Stimulated activated naive CD8-positive, alpha-beta T cell treated with anti-CD3 and anti-CD28 coated beads, Interleukin-15, amount 100 ng/mL, for 72 hours (primary cell): ENCODE results near the gene DPYSL4.

Source experiments
- ATAC-seq: fragments of 150-1000 bp; cut with Tn5 transposase; 2 replicates; pipeline ENCODE4 v1.10.0; 2021; ENCODE audit warnings: mild to moderate bottlenecking, moderate library complexity
- DNase-seq, 2 donors: peaks; one replicate each; pipeline ENCODE4 v3.0.0; 2021 to 2022
- H3K27ac Mint-ChIP-seq, 2 donors: one replicate each; pipeline ENCODE4 v1.8.0; 2022; ENCODE audit warnings: mild to moderate bottlenecking in 2 of 2, mixed read lengths in 2 of 2, moderate library complexity in 2 of 2
- H3K27me3 Mint-ChIP-seq: one replicate; pipeline ENCODE4 v1.8.0; 2022; ENCODE audit warnings: mixed read lengths
- H3K4me1 Mint-ChIP-seq: one replicate; pipeline ENCODE4 v1.8.0; 2022; ENCODE audit warnings: mild to moderate bottlenecking, mixed read lengths
- H3K4me3 Mint-ChIP-seq, 2 donors: one replicate each; pipeline ENCODE4 v1.8.0; 2022; ENCODE audit warnings: mild to moderate bottlenecking in 2 of 2, mixed read lengths in 2 of 2, moderate library complexity in 1 of 2
- H3K9me3 Mint-ChIP-seq, 2 donors: one replicate each; pipeline ENCODE4 v1.8.0; 2022; ENCODE audit warnings: mixed read lengths in 2 of 2

DPYSL4 gene

DNA sequence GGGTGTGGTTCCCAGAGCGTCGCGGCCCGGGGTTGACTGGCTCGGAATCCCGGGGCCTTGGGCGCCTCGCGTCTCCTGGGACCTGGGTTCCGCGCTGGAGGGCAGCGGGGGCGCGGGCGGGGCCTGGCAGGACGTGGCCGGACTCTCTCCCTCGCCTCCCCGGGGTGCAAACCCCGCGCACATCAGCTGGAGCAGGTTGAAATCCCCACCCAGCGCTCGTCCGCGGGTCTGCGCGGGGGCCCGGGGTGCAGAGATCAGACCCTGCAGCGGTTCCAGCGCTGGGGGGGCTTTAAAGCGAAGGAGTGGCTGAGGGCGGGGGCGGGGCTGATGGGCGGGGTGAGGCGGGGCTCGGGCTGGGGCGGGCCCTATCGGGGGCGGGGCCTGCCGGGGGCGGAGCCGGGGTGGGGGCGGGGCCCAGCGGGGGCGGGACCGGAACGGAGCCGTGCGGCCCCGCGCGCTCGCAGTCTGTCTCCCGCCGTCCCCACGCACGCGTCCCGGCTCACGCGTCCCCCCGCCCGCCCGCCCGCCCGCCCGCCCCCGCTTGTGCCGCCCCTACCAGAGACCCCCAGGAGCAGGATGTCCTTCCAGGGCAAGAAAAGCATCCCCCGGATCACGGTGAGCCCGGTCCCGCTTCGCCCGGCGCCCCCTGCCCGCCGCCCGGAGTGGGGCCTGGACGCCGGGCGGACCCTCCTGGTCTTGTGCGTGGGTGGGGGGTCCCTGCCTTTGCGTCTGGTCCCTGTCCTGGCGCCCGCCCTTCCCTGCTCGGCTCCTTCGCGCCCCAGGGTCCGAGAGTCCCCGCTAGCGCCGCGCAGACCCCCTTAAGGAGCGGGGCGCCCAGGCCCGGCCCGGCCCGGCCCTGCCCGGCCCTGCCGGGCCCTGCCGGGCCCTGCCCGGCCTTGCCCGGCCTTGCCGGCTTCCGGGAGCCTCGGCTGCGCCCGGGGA is at the start of gene DPYSL4:
TSS of gene DPYSL4 (plus strand) at position 461 of the 942 bp plus-strand sequence. CDS start at position 577, 116 bp downstream.
- Mint-ChIP-seq H3K4me1 (peaks cover 29% of the 10 kb centered on the region), H3K27me3 (peaks cover 79% of the 10 kb centered on the region), H3K4me3 (peak within 1 kb of the TSS; percentile 56 to 74), H3K27ac (peak within 1 kb of the TSS in 1 of 2 donors; percentile 22), H3K9me3 (no peaks in the 10 kb centered on the region)
- no peak for DNase-seq
- ATAC-seq, result peak; percentile 38

- DNase-seq, result no peak
- H3K4me3 Mint-ChIP-seq, result no peak overlapping the region
- no peak for ATAC-seq
- H3K9me3 Mint-ChIP-seq, result no peaks in the 10 kb centered on the region
- H3K4me1 Mint-ChIP-seq, result no peaks in the 10 kb centered on the region
- H3K27me3 Mint-ChIP-seq, result peaks cover 20% of the 10 kb centered on the region
- H3K27ac Mint-ChIP-seq, result no peak overlapping the region
Measured at GRCh38 chr10:132137111-132138072, 49.4 kb upstream of the DPYSL4 start.

GRCh38 chr10:132138133-132138532 is 48.6 kb upstream of the DPYSL4 start:
- H3K27me3 Mint-ChIP-seq, result peaks cover 14% of the 10 kb centered on the region
- DNase-seq, result no peak
- no peaks in the 10 kb centered on the region for H3K9me3 Mint-ChIP-seq
- no peaks in the 10 kb centered on the region for H3K4me1 Mint-ChIP-seq
- H3K27ac Mint-ChIP-seq, result peak overlapping the region in 1 of 2 donors; percentile 38
- no peak overlapping the region for H3K4me3 Mint-ChIP-seq
- ATAC-seq, result peak; percentile 44

- ATAC-seq (no peak), DNase-seq (no peak)
- H3K27ac Mint-ChIP-seq, result no peak overlapping the region
- no peaks in the 10 kb centered on the region for H3K9me3 Mint-ChIP-seq
- H3K4me3 Mint-ChIP-seq, result no peak overlapping the region
- peaks cover 14% of the 10 kb centered on the region for H3K27me3 Mint-ChIP-seq
- H3K4me1 Mint-ChIP-seq, result no peaks in the 10 kb centered on the region
Measured at GRCh38 chr10:132138596-132138995, 48.2 kb upstream of the DPYSL4 start.

DNA sequence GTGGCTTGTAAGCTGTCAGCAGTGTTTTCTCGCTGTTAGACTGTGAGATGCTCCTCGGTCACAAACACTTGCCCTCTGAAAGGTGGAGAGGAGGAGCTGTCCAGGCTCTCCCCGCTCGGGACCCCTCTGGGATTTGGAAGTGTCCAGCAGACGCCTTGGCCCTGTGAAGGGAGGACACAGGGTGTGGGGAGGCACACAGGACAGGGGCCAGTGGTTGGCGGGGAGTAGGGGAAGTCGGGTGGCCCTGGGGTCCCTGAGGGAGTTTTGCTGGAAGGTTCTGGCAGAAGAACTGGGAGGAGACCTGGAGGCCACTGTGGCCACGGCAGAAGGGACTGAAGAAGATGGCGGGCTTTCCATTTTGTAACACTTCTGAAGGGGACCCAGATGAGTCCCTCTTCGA is 47.2 kb upstream of the DPYSL4 start:
- Mint-ChIP-seq H3K27me3 (peaks cover 14% of the 10 kb centered on the region), H3K4me3 (no peak overlapping the region), H3K4me1 (no peaks in the 10 kb centered on the region), H3K27ac (no peak overlapping the region), H3K9me3 (no peaks in the 10 kb centered on the region)
- DNase-seq (no peak), ATAC-seq (no peak)

- Mint-ChIP-seq H3K9me3 (no peaks in the 10 kb centered on the region), H3K27me3 (peaks cover 19% of the 10 kb centered on the region), H3K27ac (no peak overlapping the region), H3K4me1 (no peaks in the 10 kb centered on the region), H3K4me3 (no peak overlapping the region)
- ATAC-seq (peak; percentile 21), DNase-seq (no peak)
Measured at GRCh38 chr10:132140167-132140925, 46.4 kb upstream of the DPYSL4 start.

GRCh38 chr10:132141076-132141475 is 45.7 kb upstream of the DPYSL4 start:
- Mint-ChIP-seq H3K4me1 (no peaks in the 10 kb centered on the region), H3K27ac (no peak overlapping the region), H3K4me3 (no peak overlapping the region), H3K9me3 (no peaks in the 10 kb centered on the region), H3K27me3 (peaks cover 19% of the 10 kb centered on the region)
- ATAC-seq, result no peak
- no peak for DNase-seq

DNA sequence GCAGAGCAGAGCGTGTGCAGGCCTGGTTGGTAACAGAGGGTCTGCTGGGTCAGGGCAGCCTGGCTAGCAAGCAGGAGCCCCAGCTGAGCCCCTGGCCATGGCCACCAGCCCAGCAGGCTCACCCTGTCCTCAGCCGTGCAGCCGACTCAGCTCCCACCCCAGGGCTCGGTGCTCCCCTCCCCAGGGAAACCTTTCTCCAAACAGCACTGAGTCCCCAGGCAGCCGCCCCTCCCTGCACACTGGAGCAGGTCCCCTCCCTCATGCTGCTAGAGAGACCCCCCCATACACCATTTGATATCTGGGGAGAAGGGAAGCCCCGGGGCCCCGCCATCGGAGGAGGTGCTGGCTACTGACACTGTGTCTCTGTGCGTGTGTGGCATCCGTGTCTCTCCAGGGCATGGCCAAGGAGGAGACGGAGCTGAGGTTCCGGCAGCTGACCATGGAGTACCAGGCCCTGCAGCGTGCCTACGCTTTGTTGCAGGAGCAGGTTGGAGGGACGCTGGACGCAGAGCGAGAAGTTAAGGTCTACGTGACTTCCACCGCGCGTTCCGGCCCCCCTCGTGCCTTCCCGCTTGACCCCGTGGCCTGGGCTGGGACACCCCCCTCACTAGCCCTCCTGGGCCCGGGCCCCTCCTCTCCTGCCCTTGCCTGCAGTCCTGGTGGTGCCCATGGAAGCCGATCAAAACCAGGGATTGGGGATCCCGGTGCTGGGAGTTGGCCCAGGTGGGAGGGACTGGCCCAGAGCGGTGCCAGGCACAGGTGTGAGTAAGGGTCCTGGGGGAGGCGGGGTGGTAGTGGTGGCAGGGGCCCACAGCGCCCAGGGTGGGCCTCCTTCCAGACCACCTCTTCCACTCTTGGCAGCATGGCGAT is 45.0 kb upstream of the DPYSL4 start:
- no peak overlapping the region for H3K4me3 Mint-ChIP-seq
- H3K27me3 Mint-ChIP-seq, result peaks cover 19% of the 10 kb centered on the region
- no peaks in the 10 kb centered on the region for H3K4me1 Mint-ChIP-seq
- ATAC-seq (peak; percentile 30), DNase-seq (no peak)
- H3K9me3 Mint-ChIP-seq, result no peaks in the 10 kb centered on the region
- no peak overlapping the region for H3K27ac Mint-ChIP-seq

GRCh38 chr10:132142396-132143161 is 44.2 kb upstream of the DPYSL4 start:
- Mint-ChIP-seq H3K27me3 (peaks cover 19% of the 10 kb centered on the region), H3K27ac (no peak overlapping the region), H3K4me3 (no peak overlapping the region), H3K4me1 (no peaks in the 10 kb centered on the region), H3K9me3 (no peaks in the 10 kb centered on the region)
- DNase-seq (peak; percentile 52 to 57), ATAC-seq (peak; percentile 66)

- no peaks in the 10 kb centered on the region for H3K9me3 Mint-ChIP-seq
- no peak overlapping the region for H3K27ac Mint-ChIP-seq
- H3K4me1 Mint-ChIP-seq, result no peaks in the 10 kb centered on the region
- ATAC-seq (no peak), DNase-seq (no peak)
- no peak overlapping the region for H3K4me3 Mint-ChIP-seq
- H3K27me3 Mint-ChIP-seq, result peaks cover 19% of the 10 kb centered on the region
Measured at GRCh38 chr10:132143162-132143561, 43.6 kb upstream of the DPYSL4 start.

DNA sequence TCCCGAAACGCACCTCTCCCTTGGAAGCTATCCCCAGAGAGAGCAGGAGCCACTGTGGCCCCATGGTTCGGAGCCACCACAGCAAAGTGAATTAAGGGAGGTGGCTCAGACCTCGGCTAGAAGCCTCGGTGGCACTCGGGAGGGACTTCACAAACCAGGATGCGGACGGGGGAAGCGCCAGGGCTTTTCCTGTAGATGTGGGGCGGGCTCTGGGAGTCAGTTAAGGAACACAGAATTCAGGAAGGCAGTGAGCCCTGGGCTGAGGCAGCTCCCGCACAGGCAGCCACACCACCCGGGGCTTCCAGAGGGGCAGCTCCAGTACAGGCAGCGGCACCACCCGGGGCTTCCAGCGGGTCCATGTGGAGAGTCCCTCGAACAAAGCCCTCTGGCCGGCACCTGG is 42.7 kb upstream of the DPYSL4 start:
- ATAC-seq, result no peak
- H3K27ac Mint-ChIP-seq, result no peak overlapping the region
- H3K27me3 Mint-ChIP-seq, result peaks cover 19% of the 10 kb centered on the region
- H3K9me3 Mint-ChIP-seq, result no peaks in the 10 kb centered on the region
- no peak overlapping the region for H3K4me3 Mint-ChIP-seq
- H3K4me1 Mint-ChIP-seq, result no peaks in the 10 kb centered on the region
- DNase-seq, result no peak

DNA sequence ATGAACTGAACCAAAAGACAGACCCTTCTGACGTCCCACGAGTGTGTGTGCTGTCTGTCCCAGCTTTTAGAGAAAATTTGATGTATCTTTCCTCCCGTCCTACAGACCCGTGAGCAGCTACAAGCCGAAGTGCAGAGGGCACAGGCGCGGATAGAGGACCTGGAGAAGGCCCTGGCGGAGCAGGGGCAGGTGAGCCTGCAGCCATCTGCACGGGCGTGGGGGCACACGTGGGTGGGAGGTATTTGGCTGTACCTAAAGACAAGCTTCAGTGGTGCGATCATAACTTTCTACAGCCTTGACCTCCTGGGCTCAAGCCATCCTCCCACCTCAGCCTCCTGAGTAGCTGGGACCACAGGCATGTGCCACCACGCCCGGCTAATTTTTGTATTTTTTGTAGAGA is 41.7 kb upstream of the DPYSL4 start:
- Mint-ChIP-seq H3K4me3 (no peak overlapping the region), H3K27ac (no peak overlapping the region), H3K9me3 (no peaks in the 10 kb centered on the region), H3K27me3 (peaks cover 19% of the 10 kb centered on the region), H3K4me1 (no peaks in the 10 kb centered on the region)
- no peak for ATAC-seq
- no peak for DNase-seq

DNA sequence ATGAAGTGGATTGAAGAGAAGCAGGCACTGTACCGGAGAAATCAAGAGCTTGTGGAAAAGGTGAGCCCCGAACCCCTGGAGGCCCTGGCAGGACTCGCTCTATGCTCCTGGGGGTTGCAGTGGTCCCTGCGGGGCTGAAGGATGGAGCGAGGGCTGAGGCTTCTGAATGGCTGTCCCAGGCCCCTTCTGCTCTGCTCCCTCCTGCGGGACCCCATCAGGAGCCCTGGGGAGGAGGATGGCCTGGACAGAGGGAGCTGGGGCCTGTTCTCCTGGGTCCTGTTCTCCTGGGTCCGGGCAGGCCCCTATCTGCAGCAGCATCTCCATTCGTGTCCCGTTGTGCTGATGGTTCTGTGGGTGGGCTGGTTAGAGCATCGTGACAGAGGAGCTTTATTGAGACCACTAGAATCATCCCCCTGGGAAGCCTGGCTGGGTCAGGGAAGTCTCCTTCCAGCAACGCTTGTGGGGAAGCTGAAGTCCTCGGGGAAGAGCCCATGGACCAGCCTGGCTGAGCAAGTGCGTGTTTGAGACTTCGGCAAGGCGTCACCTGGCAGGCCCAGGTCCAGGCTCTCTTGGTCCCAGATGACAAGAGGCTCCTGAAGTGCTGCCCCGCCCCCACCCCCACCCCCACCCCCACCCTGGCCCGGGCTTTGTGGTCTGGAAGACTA is 41.1 kb upstream of the DPYSL4 start:
- H3K9me3 Mint-ChIP-seq, result no peaks in the 10 kb centered on the region
- no peaks in the 10 kb centered on the region for H3K4me1 Mint-ChIP-seq
- ATAC-seq, result no peak

More for the DNA sequence above, 41.1 kb upstream of the DPYSL4 start:
- Mint-ChIP-seq H3K27me3 (peaks cover 19% of the 10 kb centered on the region), H3K4me3 (no peak overlapping the region), H3K27ac (no peak overlapping the region)
- DNase-seq, result no peak
